H9 (cell line): ENCODE results near the gene GNAI2. TPM values are rescaled to one million over a fixed set of nuclear protein-coding genes. Genes with fewer than 3 reads are reported as not detected.
A peak's percentile ranks its signal among the peaks of the same experiment; 100 is the strongest.

Source experiments
- DNase-seq: peaks from one replicate; pipeline ENCODE4 v3.0.0-alpha.2; 2017
- H2AFZ ChIP-seq: one replicate; pipeline ENCODE4 v1.6.1; 2013; ENCODE audit warnings: mild to moderate bottlenecking, low read length, control low read depth, moderate library complexity
- H2AK5ac ChIP-seq: 2 replicates; pipeline ENCODE4 v1.6.1; 2013; ENCODE audit warnings: low read length, control low read depth, mixed read lengths; ENCODE audit not compliant: insufficient read length
- H2BK120ac ChIP-seq: one replicate; pipeline ENCODE4 v1.6.1; 2013; ENCODE audit warnings: low read depth, mild to moderate bottlenecking, low read length, control low read depth, inconsistent platforms; ENCODE audit not compliant: poor library complexity, severe bottlenecking
- H2BK12ac ChIP-seq: 2 replicates; pipeline ENCODE4 v1.6.1; 2013; ENCODE audit warnings: low read length, control low read depth, mixed read lengths, low read depth; ENCODE audit not compliant: insufficient read length
- H2BK15ac ChIP-seq: 2 replicates; pipeline ENCODE4 v1.6.1; 2013; ENCODE audit warnings: low read depth, low read length, control low read depth
- H2BK20ac ChIP-seq: one replicate; pipeline ENCODE4 v1.6.1; 2013; ENCODE audit warnings: low read depth, mild to moderate bottlenecking, low read length, control low read depth, inconsistent platforms; ENCODE audit not compliant: poor library complexity, severe bottlenecking
- H2BK5ac ChIP-seq: 2 replicates; pipeline ENCODE4 v1.6.1; 2013; ENCODE audit warnings: low read length, control low read depth, mixed read lengths; ENCODE audit not compliant: insufficient read length
- H3K14ac ChIP-seq: 2 replicates; pipeline ENCODE4 v1.6.1; 2013; ENCODE audit warnings: low read length, control low read depth; ENCODE audit not compliant: insufficient read depth
- H3K18ac ChIP-seq: 2 replicates; pipeline ENCODE4 v1.6.1; 2013; ENCODE audit warnings: low read depth, mild to moderate bottlenecking, mixed read lengths, low read length, control low read depth; ENCODE audit not compliant: insufficient read length
- H3K23ac ChIP-seq: 2 replicates; pipeline ENCODE4 v1.6.1; 2013; ENCODE audit warnings: low read length, control low read depth, mixed read lengths, low read depth; ENCODE audit not compliant: insufficient read length
- H3K23me2 ChIP-seq: 2 replicates; pipeline ENCODE4 v1.6.1; 2013; ENCODE audit warnings: low read depth, mild to moderate bottlenecking, mixed read lengths, low read length, control low read depth; ENCODE audit not compliant: insufficient read length, poor library complexity, severe bottlenecking
- H3K27ac ChIP-seq: 2 replicates; pipeline ENCODE4 v1.5.1; 2013; ENCODE audit warnings: low read length, control low read depth, mixed read lengths, low read depth; ENCODE audit not compliant: insufficient read length
- H3K27me3 ChIP-seq: 2 replicates; pipeline ENCODE4 v1.6.1; 2013; ENCODE audit warnings: low read length, control low read depth, inconsistent platforms; ENCODE audit not compliant: insufficient read depth
- H3K4ac ChIP-seq: 2 replicates; pipeline ENCODE4 v1.6.1; 2013; ENCODE audit warnings: low read depth, mild to moderate bottlenecking, control low read depth, inconsistent platforms, low read length, moderate library complexity
- H3K4me1 ChIP-seq: 2 replicates; pipeline ENCODE4 v1.6.1; 2013; ENCODE audit warnings: low read length, control low read depth, inconsistent platforms; ENCODE audit not compliant: insufficient read depth
- H3K4me2 ChIP-seq: 2 replicates; pipeline ENCODE4 v1.6.1; 2013; ENCODE audit warnings: low read length, control low read depth, mixed read lengths; ENCODE audit not compliant: insufficient read length, insufficient read depth
- H3K56ac ChIP-seq: 2 replicates; pipeline ENCODE4 v1.6.1; 2013; ENCODE audit warnings: low read depth, mild to moderate bottlenecking, mixed read lengths, low read length, control low read depth; ENCODE audit not compliant: insufficient read length
- H3K79me1 ChIP-seq: 2 replicates; pipeline ENCODE4 v1.6.1; 2013; ENCODE audit warnings: low read depth, mild to moderate bottlenecking, moderate library complexity, low read length, control low read depth, inconsistent platforms; ENCODE audit not compliant: insufficient read depth, poor library complexity, severe bottlenecking
- H3K79me2 ChIP-seq: 2 replicates; pipeline ENCODE4 v1.6.1; 2013; ENCODE audit warnings: low read length, control low read depth, inconsistent platforms; ENCODE audit not compliant: insufficient read depth
- H3K9ac ChIP-seq: 2 replicates; pipeline ENCODE4 v1.6.1; 2013; ENCODE audit warnings: low read length, control low read depth, mixed read lengths; ENCODE audit not compliant: insufficient read length; ENCODE audit errors: extremely low read depth
- H3K9me3 ChIP-seq: one replicate; pipeline ENCODE4 v1.6.1; 2013; ENCODE audit warnings: low read depth, low read length, inconsistent platforms; ENCODE audit not compliant: control insufficient read depth
- H3T11ph ChIP-seq: one replicate; pipeline ENCODE4 v1.6.1; 2013; ENCODE audit warnings: mild to moderate bottlenecking, low read length, control low read depth, inconsistent platforms
- H4K20me1 ChIP-seq: one replicate; pipeline ENCODE4 v1.6.1; 2013; ENCODE audit not compliant: control insufficient read depth, insufficient read length, insufficient read depth
- H4K5ac ChIP-seq: 2 replicates; pipeline ENCODE4 v1.6.1; 2013; ENCODE audit warnings: low read depth, mild to moderate bottlenecking, mixed read lengths, low read length, control low read depth; ENCODE audit not compliant: insufficient read length
- H4K8ac ChIP-seq: replicated peaks from 2 replicates; pipeline ENCODE4 v1.6.1; 2013; ENCODE audit warnings: low read length, control low read depth, mixed read lengths, low read depth; ENCODE audit not compliant: insufficient read length
- H4K91ac ChIP-seq: 2 replicates; pipeline ENCODE4 v1.6.1; 2013; ENCODE audit warnings: low read depth, mild to moderate bottlenecking, moderate library complexity, mixed read lengths, low read length, control low read depth; ENCODE audit not compliant: insufficient read length
- H3K27ac Mint-ChIP-seq, 3 experiments: 2 replicates in 2 of 3; 3 replicates in 1 of 3; pipeline ENCODE4 v1.8.0; 2020 to 2021; ENCODE audit warnings: mixed read lengths in 3 of 3, mild to moderate bottlenecking in 1 of 3, moderate library complexity in 1 of 3
- H3K27me3 Mint-ChIP-seq: 2 replicates; pipeline ENCODE4 v1.8.0; 2021; ENCODE audit warnings: low read depth, mild to moderate bottlenecking, moderate library complexity, mixed read lengths
- H3K36me3 Mint-ChIP-seq, 3 experiments: 2 replicates in 2 of 3; 3 replicates in 1 of 3; pipeline ENCODE4 v1.8.0; 2020 to 2021; ENCODE audit warnings: low read depth in 3 of 3, mixed read lengths in 3 of 3; ENCODE audit not compliant: insufficient read depth in 1 of 3
- H3K4me1 Mint-ChIP-seq, 2 experiments: 2 replicates each; pipeline ENCODE4 v1.8.0; 2020; ENCODE audit warnings: mixed read lengths in 2 of 2
- H3K4me3 Mint-ChIP-seq, 2 experiments: 2 replicates in 1 of 2; 3 replicates in 1 of 2; pipeline ENCODE4 v1.8.0; 2020 to 2021; ENCODE audit warnings: mild to moderate bottlenecking in 2 of 2, mixed read lengths in 2 of 2, moderate library complexity in 1 of 2
- H3K9me3 Mint-ChIP-seq, 2 experiments: 2 replicates in 1 of 2; 3 replicates in 1 of 2; pipeline ENCODE4 v1.8.0; 2020; ENCODE audit warnings: mild to moderate bottlenecking in 2 of 2, mixed read lengths in 2 of 2, moderate library complexity in 1 of 2
- WGBS: extraction: QIAGEN DNeasy Blood & Tissue Kit; methylation state at CpG from one replicate; pipeline ENCODE4 v1.1.7; 2013; ENCODE audit warnings: missing lambda C conversion rate, low lambda C conversion rate, mixed read lengths; ENCODE audit not compliant: insufficient read length; ENCODE audit errors: extremely low coverage; 5-methylcytosine and 5-hydroxymethylcytosine counted together
- total RNA-seq: library from RNA; stranded (reverse); gene quantifications from 2 replicates; pipeline ENCODE4 v1.2.1, GENCODE V29; 2021
- TF ChIP-seq, protein P1 (sequence below): fragments of 200-600 bp; sonication (generic); conservative IDR thresholded peaks from 3 replicates; pipeline ENCODE4 v1.8.0; 2021; ENCODE audit warnings: antibody characterized with exemption, mild to moderate bottlenecking

Gene GNAI2
- total RNA-seq, 1 experiment from 2014 or later, result 218 TPM

DNA sequence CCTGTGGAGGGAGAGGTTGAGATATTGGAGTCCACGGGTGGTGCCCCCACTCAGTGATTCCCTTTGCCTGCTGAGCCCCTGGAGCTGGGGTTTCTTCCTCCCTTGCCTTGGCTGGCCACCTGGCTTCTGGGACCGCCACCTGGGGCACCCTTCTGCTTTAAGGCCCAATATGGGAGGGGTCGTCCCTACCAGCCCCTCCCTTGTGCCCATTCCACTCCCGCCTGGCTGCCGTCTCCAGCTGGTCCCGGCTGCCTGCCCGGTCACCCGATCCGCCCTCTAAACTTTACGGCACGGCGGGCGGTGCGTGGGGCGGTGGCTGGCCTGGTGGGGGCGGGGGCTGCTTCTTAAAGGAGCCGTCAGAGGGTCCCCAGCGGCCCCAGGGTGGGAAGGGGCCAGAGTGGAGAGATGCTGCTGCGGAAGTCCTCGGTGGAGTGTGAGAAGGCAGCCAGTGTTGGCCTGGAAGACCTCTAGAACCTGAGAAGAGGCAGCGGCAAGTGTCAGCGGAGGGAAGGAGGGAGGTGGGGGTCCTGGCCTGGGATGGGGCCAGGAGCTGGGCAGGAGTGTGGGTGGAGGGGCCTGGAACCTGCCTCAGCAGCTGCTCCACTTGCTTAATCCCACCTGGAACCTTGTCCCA, 31.4 kb downstream of the GNAI2 start:
- Histone ChIP-seq H2BK120ac (no peak overlapping the region), H4K8ac (no peak overlapping the region), H3K79me2 (no peaks in the 10 kb centered on the region), H3K9me3 (no peaks in the 10 kb centered on the region), H3K4ac (no peak overlapping the region), H3K27me3 (no peaks in the 10 kb centered on the region), H4K5ac (no peak overlapping the region), H3K14ac (peak overlapping the region; percentile 44; the same call in 1 of the 2 replicates), H2AFZ (no peak overlapping the region), H2AK5ac (no peak overlapping the region), H4K91ac (no peak overlapping the region), H2BK15ac (no peak overlapping the region), H3K9ac (no peak overlapping the region), H3K4me2 (no peak overlapping the region), H3K18ac (peak overlapping the region; percentile 9), H3K23ac (no peak overlapping the region), H2BK5ac (no peak overlapping the region), H3K27ac (no peak overlapping the region), H3K23me2 (no peaks in the 10 kb centered on the region), H2BK20ac (no peak overlapping the region), H2BK12ac (no peak overlapping the region), H3T11ph (no peak overlapping the region), H3K4me1 (peaks cover 5% of the 10 kb centered on the region; the same call in 1 of the 2 replicates), H4K20me1 (no peaks in the 10 kb centered on the region), H3K56ac (no peak overlapping the region), H3K79me1 (no peaks in the 10 kb centered on the region)
- no peak overlapping the region; a peak in 1 of 7 replicates for H3K27ac Mint-ChIP-seq
- peaks cover 5% of the 10 kb centered on the region for H3K27me3 Mint-ChIP-seq
- no peaks in the 10 kb centered on the region for H3K36me3 Mint-ChIP-seq
- TF ChIP-seq, protein P1, sequence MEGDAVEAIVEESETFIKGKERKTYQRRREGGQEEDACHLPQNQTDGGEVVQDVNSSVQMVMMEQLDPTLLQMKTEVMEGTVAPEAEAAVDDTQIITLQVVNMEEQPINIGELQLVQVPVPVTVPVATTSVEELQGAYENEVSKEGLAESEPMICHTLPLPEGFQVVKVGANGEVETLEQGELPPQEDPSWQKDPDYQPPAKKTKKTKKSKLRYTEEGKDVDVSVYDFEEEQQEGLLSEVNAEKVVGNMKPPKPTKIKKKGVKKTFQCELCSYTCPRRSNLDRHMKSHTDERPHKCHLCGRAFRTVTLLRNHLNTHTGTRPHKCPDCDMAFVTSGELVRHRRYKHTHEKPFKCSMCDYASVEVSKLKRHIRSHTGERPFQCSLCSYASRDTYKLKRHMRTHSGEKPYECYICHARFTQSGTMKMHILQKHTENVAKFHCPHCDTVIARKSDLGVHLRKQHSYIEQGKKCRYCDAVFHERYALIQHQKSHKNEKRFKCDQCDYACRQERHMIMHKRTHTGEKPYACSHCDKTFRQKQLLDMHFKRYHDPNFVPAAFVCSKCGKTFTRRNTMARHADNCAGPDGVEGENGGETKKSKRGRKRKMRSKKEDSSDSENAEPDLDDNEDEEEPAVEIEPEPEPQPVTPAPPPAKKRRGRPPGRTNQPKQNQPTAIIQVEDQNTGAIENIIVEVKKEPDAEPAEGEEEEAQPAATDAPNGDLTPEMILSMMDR, result no peak
- peaks cover 48 to 67% of the 10 kb centered on the region in 2 experiments for H3K4me1 Mint-ChIP-seq
- H3K9me3 Mint-ChIP-seq, result no peaks in the 10 kb centered on the region
- H3K4me3 Mint-ChIP-seq, result peak overlapping the region in 1 of 2 experiments; percentile 38; a peak in 2 of 5 replicates
- WGBS, result no CpG with 5 or more reads among the region's 22 CpGs
- DNase-seq, result no peak
